H1 (cell line): Measurements from ENCODE around the gene HID1. TPM values are rescaled to one million over a fixed set of nuclear protein-coding genes. Genes with fewer than 3 reads are reported as not detected.

Source experiments
- CTBP2 ChIP-seq: IDR thresholded peaks from 2 replicates; pipeline ENCODE4 v1.7.0; 2011; ENCODE audit warnings: borderline replicate concordance, mild to moderate bottlenecking, moderate library complexity, mixed read lengths, low read length; ENCODE audit not compliant: insufficient read depth, insufficient read length
- EGR1 ChIP-seq: IDR thresholded peaks from 2 replicates; pipeline ENCODE4 v1.6.1; 2011; ENCODE audit warnings: low read depth, low read length, borderline replicate concordance
- FOSL1 ChIP-seq: IDR thresholded peaks from 2 replicates; pipeline ENCODE4 v1.6.1; 2011; ENCODE audit warnings: mild to moderate bottlenecking, low read depth, low read length, moderate library complexity; ENCODE audit not compliant: insufficient read depth
- POU5F1 ChIP-seq: IDR thresholded peaks from 2 replicates; pipeline ENCODE4 v1.6.1; 2011; ENCODE audit warnings: low read depth, mild to moderate bottlenecking, low read length, moderate library complexity
- polyA plus RNA-seq, 7 experiments: library from polyadenylated mRNA; depleted of rRNA in 3 of 7; stranded (reverse) in 5 of 7; unstranded in 2 of 7; fragments of >200 nt in 5 of 7; fragments of 200-250 nt in 2 of 7; gene quantifications; 1 replicate in 5 of 7; 2 replicates in 1 of 7; 4 replicates in 1 of 7; pipeline versions ENCODE4 v1.2.1 to v1.2.3, GENCODE V29; 2011 to 2013; ENCODE audit warnings: missing spikeins in 2 of 7, mixed read lengths in 2 of 7
- total RNA-seq: library from RNA; stranded (reverse); fragmentation: NEBNext Ultra II Directional; extraction: Animal tissue kit (Norgen Biotek cat#: 25700); gene quantifications from 2 replicates; pipeline ENCODE4 v1.2.1, GENCODE V29; 2021

HID1 gene
- total and polyA plus RNA-seq, 2 of the 8 experiments (the other 6 are each of a cell fraction or from before 2014, with no cell fraction given): 15.1 to 25.9 TPM

DNA sequence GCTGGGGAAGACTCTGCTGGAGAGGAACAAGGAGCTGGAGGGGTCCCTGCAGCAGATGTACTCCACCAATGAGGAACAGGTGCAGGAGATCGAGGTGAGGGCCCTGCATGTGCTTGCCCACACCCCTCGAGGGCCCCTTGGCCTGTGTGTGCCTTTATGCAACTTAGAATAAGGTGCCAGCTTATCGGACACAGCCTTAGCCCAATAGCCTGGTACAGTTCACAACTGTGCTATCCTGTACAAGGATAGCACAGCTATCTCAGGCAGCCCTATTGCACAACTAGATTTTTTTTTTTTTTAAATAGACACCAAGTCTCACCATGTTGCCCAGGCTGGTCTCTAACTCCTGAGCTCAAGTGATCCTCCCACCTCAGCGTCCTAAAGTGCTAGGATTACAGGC is 27.0 kb upstream of the HID1 start (continued):
- TF ChIP-seq FOSL1 (no peak), POU5F1 (no peak), EGR1 (no peak), CTBP2 (no peak)
